Kidney epithelial cell (primary cell): ENCODE results near the gene IL20. TPM values are rescaled to one million over a fixed set of nuclear protein-coding genes. Genes with fewer than 3 reads are reported as not detected.

Experiments
- DNase-seq: peaks from one replicate; pipeline ENCODE4 v3.0.0-alpha.2; 2010; ENCODE audit warnings: low read depth
- H3K27me3 ChIP-seq: 2 replicates; pipeline ENCODE4 v1.6.0; 2011; ENCODE audit warnings: low read length; ENCODE audit not compliant: control insufficient read depth, insufficient read depth
- H3K36me3 ChIP-seq: 2 replicates; pipeline ENCODE4 v1.5.1; 2011; ENCODE audit warnings: low read length; ENCODE audit not compliant: control insufficient read depth, insufficient read depth
- H3K4me3 ChIP-seq: 2 replicates; pipeline ENCODE4 v1.5.1; 2011; ENCODE audit warnings: low read depth, mild to moderate bottlenecking, control low read depth, low read length
- CTCF ChIP-seq: IDR thresholded peaks from 2 replicates; pipeline ENCODE4 v1.5.1; 2011; ENCODE audit warnings: mild to moderate bottlenecking, moderate library complexity, low read length, control low read depth, inconsistent platforms; ENCODE audit not compliant: insufficient read depth, poor library complexity, severe bottlenecking
- total RNA-seq: library from RNA; depleted of rRNA; stranded (reverse); fragments of >200 nt; gene quantifications from 2 replicates; pipeline ENCODE4 v1.2.3, GENCODE V29; 2015

The IL20 gene
- total RNA-seq, 1 donor from 2014 or later = not detected

GRCh38 chr1:206891412-206891811 is 26.0 kb downstream of the IL20 start:
- no peak overlapping the region for H3K4me3 ChIP-seq
- H3K36me3 ChIP-seq = no peaks in the 10 kb centered on the region
- no peaks in the 10 kb centered on the region for H3K27me3 ChIP-seq
- TF ChIP-seq CTCF = no peak
- no peak for DNase-seq

- no peak for DNase-seq
- no peak for TF ChIP-seq CTCF
- Histone ChIP-seq H3K4me3 (no peak overlapping the region), H3K36me3 (no peaks in the 10 kb centered on the region), H3K27me3 (no peaks in the 10 kb centered on the region)
These were observed 27.0 kb downstream of the IL20 start for GRCh38 chr1:206892351-206892984.

- Histone ChIP-seq H3K36me3 (no peaks in the 10 kb centered on the region), H3K27me3 (no peaks in the 10 kb centered on the region), H3K4me3 (no peak overlapping the region)
- no peak for DNase-seq
- no peak for TF ChIP-seq CTCF
These were observed 28.0 kb downstream of the IL20 start for GRCh38 chr1:206893380-206893779.

- Histone ChIP-seq H3K4me3 (no peak overlapping the region), H3K27me3 (no peaks in the 10 kb centered on the region), H3K36me3 (no peaks in the 10 kb centered on the region)
- TF ChIP-seq CTCF = no peak
- DNase-seq = no peak
These were observed 29.9 kb downstream of the IL20 start for GRCh38 chr1:206895325-206895724.

- TF ChIP-seq CTCF = no peak
- no peaks in the 10 kb centered on the region for H3K36me3 ChIP-seq
- H3K27me3 ChIP-seq = no peaks in the 10 kb centered on the region
- DNase-seq = no peak
- H3K4me3 ChIP-seq = no peak overlapping the region
These were observed 30.4 kb downstream of the IL20 start for GRCh38 chr1:206895837-206896242.

GRCh38 chr1:206896261-206896660 is 30.8 kb downstream of the IL20 start:
- H3K27me3 ChIP-seq = no peaks in the 10 kb centered on the region
- DNase-seq = no peak
- H3K36me3 ChIP-seq = no peaks in the 10 kb centered on the region
- no peak overlapping the region for H3K4me3 ChIP-seq
- TF ChIP-seq CTCF = no peak
